ENCODE data around the gene LYSMD4. TPM values are rescaled to one million over a fixed set of nuclear protein-coding genes. Genes with fewer than 3 reads are reported as not detected.

LYSMD4 gene
- total and polyA plus RNA-seq, 2 of the 8 experiments (the other 6 are each of a cell fraction or from before 2014, with no cell fraction given), result 7.5 to 17.5 TPM

DNA sequence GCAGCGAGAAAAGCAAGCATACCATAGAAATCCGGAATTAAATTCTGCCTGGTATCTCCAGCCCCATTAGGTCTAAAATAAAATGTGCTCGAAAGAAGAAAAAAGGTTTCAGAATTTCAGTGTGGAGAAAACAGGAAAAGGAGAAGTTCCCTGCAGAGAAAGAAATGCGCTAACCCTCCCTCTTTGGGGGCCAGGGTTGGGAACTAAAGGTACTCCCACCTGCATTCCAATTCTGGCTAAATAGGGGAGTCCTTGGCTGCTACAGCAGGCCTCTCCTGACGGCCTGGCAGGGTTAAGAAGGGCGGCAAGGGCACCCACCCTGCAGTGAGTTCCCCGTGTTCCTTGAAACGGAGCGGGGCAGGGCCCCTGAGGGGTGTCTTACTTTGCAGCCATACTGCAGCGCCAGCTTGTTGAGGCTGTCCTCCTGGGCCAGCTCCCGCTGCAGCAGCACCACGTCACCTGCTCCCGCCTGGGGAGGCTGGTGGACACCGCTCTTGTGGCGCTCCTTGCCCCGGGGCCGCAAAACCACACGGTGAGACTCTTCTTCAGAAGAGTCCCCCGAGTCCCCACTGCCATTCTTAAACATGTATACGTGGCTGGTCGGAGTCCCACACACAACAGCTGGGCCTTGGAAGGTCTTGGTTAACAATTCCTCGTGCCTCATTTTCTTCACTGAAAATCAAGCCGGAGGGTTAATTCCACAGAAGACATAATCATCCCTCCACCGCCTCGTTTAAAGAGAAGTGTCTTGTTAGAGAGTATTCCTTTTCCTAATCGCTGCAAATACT, 1.7 kb downstream of the LYSMD4 start:
- H3K9ac ChIP-seq (replicated peaks in 1 of 4; ENCODE audit: extremely low read depth in 1 of 4, low read depth in 3 of 4, low read length in 3 of 4), result no peak overlapping the region; a peak in 1 of 7 replicates
- peaks cover 2 to 23% (median 6%) of the 10 kb centered on the region in 4 experiments; a peak in 5 of 7 replicates for H3K4me1 ChIP-seq (replicated peaks in 1 of 4; ENCODE audit: control insufficient read depth in 3 of 4, insufficient read depth in 4 of 4, low read length in 3 of 4)
- peaks cover 8% of the 10 kb centered on the region; the same call in 1 of the 2 replicates for H3K23me2 ChIP-seq (ENCODE audit: low read depth, low read length)
- H4K5ac ChIP-seq (ENCODE audit: insufficient read length, low read depth, low read length), result no peak overlapping the region
- DNase-seq (ENCODE audit: low read depth in 1 of 2, low spot score in 2 of 2), result peak in 1 of 2 experiments; percentile 69
- H3K4me3 ChIP-seq (ENCODE audit: extremely low read depth in 1 of 4, insufficient read depth in 2 of 4, low read depth in 3 of 4, low read length in 4 of 4), result peak overlapping the region; percentile 18 to 88 (median 54); a peak in 7 of 8 replicates
- 0 out of 2 replicates have a peak, but pooled peaks cover 2% of the 10 kb centered on the region for H3K79me1 ChIP-seq (ENCODE audit: low read depth, low read length)
- H3K4ac ChIP-seq (replicated peaks; ENCODE audit: insufficient read length, low read depth, low read length), result no peak overlapping the region
- H2BK12ac ChIP-seq (ENCODE audit: low read depth, low read length), result no peak overlapping the region
- peaks cover 0 to 3% of the 10 kb centered on the region in 2 experiments for H4K20me1 ChIP-seq (replicated peaks in 1 of 2; ENCODE audit: control insufficient read depth in 1 of 2, insufficient read depth in 2 of 2, low read length in 2 of 2)
- peak overlapping the region; percentile 79 to 87 for H3K4me2 ChIP-seq (ENCODE audit: insufficient read depth in 1 of 2, low read depth in 2 of 2, low read length in 2 of 2)
- H3K27me3 ChIP-seq (replicated peaks in 1 of 4; ENCODE audit: control insufficient read depth in 3 of 4, extremely low read depth in 1 of 4, insufficient read depth in 3 of 4, low read length in 3 of 4), result peaks cover 0 to 10% (median 3%) of the 10 kb centered on the region in 4 experiments; a peak in 4 of 7 replicates
- H3K9me3 ChIP-seq (ENCODE audit: insufficient read depth in 2 of 2, low read depth in 1 of 2, low read length in 1 of 2), result no peaks in the 10 kb centered on the region
- H3K27ac ChIP-seq (ENCODE audit: low read depth, low read length), result no peak overlapping the region
- H4K91ac ChIP-seq (replicated peaks; ENCODE audit: insufficient read length, low read length), result no peak overlapping the region
- H3K18ac ChIP-seq (ENCODE audit: extremely low read depth, low read length), result peak overlapping the region; percentile 36; the same call in 1 of the 2 replicates
- H3K36me3 ChIP-seq (ENCODE audit: control insufficient read depth in 2 of 4, insufficient read depth in 4 of 4, low read length in 3 of 4), result peaks cover 0 to 6% (median 4%) of the 10 kb centered on the region in 4 experiments; a peak in 4 of 8 replicates
- CTCF ChIA-PET (ENCODE audit: partially characterized antibody), result interaction anchor here (0.6 to 12.7 kb wide), 10 partner anchors 9 to 458 kb away, joined by 3 to 92 read pairs (median 6); no protein-coding TSS in a partner anchor
- no peak overlapping the region for H2AFZ ChIP-seq (ENCODE audit: low read length)
- H4K8ac ChIP-seq (ENCODE audit: extremely low read depth, insufficient read depth, low read length), result 0 out of 2 replicates have a peak overlapping the region, but pooled peaks have one; percentile 16
- H3K56ac ChIP-seq (replicated peaks; ENCODE audit: insufficient read length, low read depth, low read length), result no peak overlapping the region
- no peak overlapping the region for H2BK15ac ChIP-seq (ENCODE audit: low read length)
- H2BK120ac ChIP-seq (replicated peaks; ENCODE audit: low read depth, low read length), result no peak overlapping the region
- H2BK5ac ChIP-seq (ENCODE audit: low read depth, low read length), result no peak overlapping the region
- H3K79me2 ChIP-seq (ENCODE audit: control insufficient read depth in 1 of 2, insufficient read depth in 2 of 2, low read length in 2 of 2), result no peaks in the 10 kb centered on the region
- H2BK20ac ChIP-seq (ENCODE audit: low read length), result no peak overlapping the region
- H3K14ac ChIP-seq (ENCODE audit: insufficient read length), result no peak overlapping the region
- no peak overlapping the region for H3K23ac ChIP-seq (ENCODE audit: insufficient read length)
- WGBS, 2 experiments (ENCODE audit: extremely low coverage in 1 of 2, insufficient coverage in 1 of 2, insufficient read length in 1 of 2, insufficient replicate concordance in 2 of 2, low coverage in 1 of 2, low lambda C conversion rate in 2 of 2, missing lambda C conversion rate in 1 of 2), result 29% methylated on average over 26 of the region's 26 CpGs; no CpG with 5 or more reads in 1 of the 2 experiments
- no peak overlapping the region for H2AK5ac ChIP-seq (ENCODE audit: low read depth, low read length)
- POLR2A ChIA-PET (ENCODE audit: partially characterized antibody), result interaction anchor here (1.5 to 2.5 kb wide), 3 partner anchors 8 to 450 kb away, joined by 3 to 11 read pairs (median 4); no protein-coding TSS in a partner anchor
- TF ChIP-seq TBP (IDR thresholded peaks at IDR 0.05; ENCODE audit: low read depth, low read length) (0 out of 2 replicates have a peak, but pooled peaks have one; percentile 11), JUN (IDR thresholded peaks at IDR 0.05; ENCODE audit: low read depth, low read length) (no peak)
- FAIRE-seq, result no peak

Data from H1 (cell line).